ENCODE data around the gene FIGN.

The FIGN gene

DNA sequence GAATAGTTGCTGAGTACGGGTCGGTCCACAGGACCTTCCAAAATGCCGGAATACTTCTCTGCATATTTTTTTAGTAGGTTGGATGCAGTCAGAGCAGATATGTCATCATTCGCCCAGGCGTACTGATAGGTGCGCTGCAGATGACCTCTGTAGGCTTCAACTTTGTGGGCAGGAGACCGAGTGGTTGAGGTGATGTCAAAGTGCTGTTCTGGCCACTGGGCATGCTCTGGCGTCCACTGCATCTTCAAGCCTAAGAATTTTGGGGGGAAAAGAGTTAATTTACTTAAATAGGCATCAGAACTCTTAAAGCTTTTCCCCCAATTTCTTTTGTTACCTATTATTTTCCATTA lies 124.3 kb downstream of the FIGN start:
- no peak for DNase-seq (ENCODE audit: low read depth)
- no peak overlapping the region for H3K4me3 ChIP-seq (ENCODE audit: low read length)
- no peak for TF ChIP-seq CTCF (conservative IDR thresholded peaks at IDR 0.05; ENCODE audit: low read depth, low read length)

DNA sequence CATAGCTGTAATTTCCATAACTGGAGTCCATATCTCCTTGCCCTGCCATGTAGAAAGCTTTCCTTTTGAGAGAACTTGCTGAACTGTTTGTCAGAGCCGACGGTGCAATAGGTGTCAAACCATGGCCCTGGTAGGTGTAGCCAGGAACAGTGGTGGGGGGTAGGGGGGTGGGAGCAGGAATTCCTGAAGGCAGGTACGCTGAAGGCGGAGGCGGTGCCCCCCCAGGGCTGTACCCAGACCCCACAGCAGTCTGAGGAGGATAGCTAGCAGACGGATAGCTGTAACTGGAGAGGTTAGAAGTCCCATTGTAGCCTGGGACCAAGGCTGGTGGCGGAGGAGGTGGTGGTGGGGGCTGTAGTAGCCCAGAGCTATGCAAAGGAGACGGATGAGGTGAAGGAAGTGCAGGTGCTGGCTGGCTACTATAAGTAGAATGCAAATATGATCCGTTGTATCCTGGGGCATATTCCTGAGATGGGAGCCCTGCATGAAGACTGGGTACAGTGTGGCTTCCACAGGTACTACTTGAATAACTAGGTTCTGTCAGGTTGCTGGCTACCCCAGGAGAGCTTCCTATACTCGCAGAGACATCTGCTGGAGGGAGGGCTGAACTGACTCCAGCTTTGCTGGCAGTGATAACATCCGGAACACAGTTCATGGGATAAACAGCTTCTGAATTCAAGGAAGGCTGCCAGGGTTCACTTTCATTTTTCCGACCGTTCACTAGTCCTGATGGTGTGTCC lies 124.8 kb downstream of the FIGN start:
- TF ChIP-seq CTCF (conservative IDR thresholded peaks at IDR 0.05; ENCODE audit: low read depth, low read length), result peak; percentile 34
- no peak overlapping the region for H3K4me3 ChIP-seq (ENCODE audit: low read length)
- no peak for DNase-seq (ENCODE audit: low read depth)

- H3K4me3 ChIP-seq (ENCODE audit: low read length), result no peak overlapping the region
- TF ChIP-seq CTCF (conservative IDR thresholded peaks at IDR 0.05; ENCODE audit: low read depth, low read length), result no peak
- no peak for DNase-seq (ENCODE audit: low read depth)
Measured at GRCh38 chr2:163607630-163608029, 128.2 kb downstream of the FIGN start.

- no peak for DNase-seq (ENCODE audit: low read depth)
- H3K4me3 ChIP-seq (ENCODE audit: low read length), result no peak overlapping the region
- no peak for TF ChIP-seq CTCF (conservative IDR thresholded peaks at IDR 0.05; ENCODE audit: low read depth, low read length)
Measured at GRCh38 chr2:163606878-163607277, 128.9 kb downstream of the FIGN start.

- no peak for TF ChIP-seq CTCF (conservative IDR thresholded peaks at IDR 0.05; ENCODE audit: low read depth, low read length)
- no peak overlapping the region for H3K4me3 ChIP-seq (ENCODE audit: low read length)
- no peak for DNase-seq (ENCODE audit: low read depth)
Measured at GRCh38 chr2:163605779-163606178, 130.0 kb downstream of the FIGN start.

GRCh38 chr2:163604941-163605555 lies 130.8 kb downstream of the FIGN start:
- no peak for TF ChIP-seq CTCF (conservative IDR thresholded peaks at IDR 0.05; ENCODE audit: low read depth, low read length)
- H3K4me3 ChIP-seq (ENCODE audit: low read length), result no peak overlapping the region
- DNase-seq (ENCODE audit: low read depth), result peak; percentile 63

DNA sequence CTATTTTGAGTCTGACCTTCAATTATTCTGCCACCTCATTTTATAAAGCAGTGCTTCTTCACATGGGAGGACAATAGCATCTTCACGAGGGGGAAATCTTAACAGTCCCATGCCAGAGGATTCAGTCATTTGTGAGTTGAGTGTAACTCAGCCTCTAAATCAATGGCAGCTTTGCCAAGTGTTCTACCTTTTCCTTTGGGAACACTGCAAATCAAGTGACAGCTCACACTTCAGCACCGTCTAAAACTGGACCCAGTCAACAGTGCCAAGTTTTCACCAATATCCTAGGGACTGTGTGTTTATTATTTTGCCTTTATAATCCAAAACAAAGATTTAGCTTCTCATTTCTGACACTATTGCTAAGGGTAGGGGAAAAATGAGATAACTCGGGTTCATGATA lies 133.6 kb downstream of the FIGN start:
- no peak for DNase-seq (ENCODE audit: low read depth)
- TF ChIP-seq CTCF (conservative IDR thresholded peaks at IDR 0.05; ENCODE audit: low read depth, low read length), result no peak
- H3K4me3 ChIP-seq (ENCODE audit: low read length), result no peak overlapping the region

Measured in retinal pigment epithelial cell (primary cell).